Astrocyte of the cerebellum (primary cell): Measurements from ENCODE around the gene DHX15.

Experiments
- DNase-seq: peaks from one replicate; pipeline ENCODE4 v3.0.0-alpha.2; 2011; ENCODE audit warnings: low read depth
- H3K4me3 ChIP-seq: 2 replicates; pipeline ENCODE4 v1.5.1; 2011; ENCODE audit warnings: mild to moderate bottlenecking, low read depth, low read length, moderate library complexity
- in situ Hi-C: cut with HindIII; loops from 2 replicates; pipeline ENCODE4 v1.10.0; 2017; ENCODE audit warnings: low sequenced_read_pairs
- TF ChIP-seq, protein P1 (sequence below): IDR thresholded peaks from 2 replicates; pipeline ENCODE4 v1.5.1; 2012; ENCODE audit warnings: low read length, low read depth, moderate library complexity, mild to moderate bottlenecking; ENCODE audit errors: missing control alignments

DHX15 gene

GRCh38 chr4:24495388-24495787, 89.0 kb downstream of the DHX15 start:
- in situ Hi-C loops, result loop anchor here (10.0 kb wide), 1 partner anchor 519 kb away; no protein-coding TSS in a partner anchor
- DNase-seq, result no peak
- TF ChIP-seq, protein P1, sequence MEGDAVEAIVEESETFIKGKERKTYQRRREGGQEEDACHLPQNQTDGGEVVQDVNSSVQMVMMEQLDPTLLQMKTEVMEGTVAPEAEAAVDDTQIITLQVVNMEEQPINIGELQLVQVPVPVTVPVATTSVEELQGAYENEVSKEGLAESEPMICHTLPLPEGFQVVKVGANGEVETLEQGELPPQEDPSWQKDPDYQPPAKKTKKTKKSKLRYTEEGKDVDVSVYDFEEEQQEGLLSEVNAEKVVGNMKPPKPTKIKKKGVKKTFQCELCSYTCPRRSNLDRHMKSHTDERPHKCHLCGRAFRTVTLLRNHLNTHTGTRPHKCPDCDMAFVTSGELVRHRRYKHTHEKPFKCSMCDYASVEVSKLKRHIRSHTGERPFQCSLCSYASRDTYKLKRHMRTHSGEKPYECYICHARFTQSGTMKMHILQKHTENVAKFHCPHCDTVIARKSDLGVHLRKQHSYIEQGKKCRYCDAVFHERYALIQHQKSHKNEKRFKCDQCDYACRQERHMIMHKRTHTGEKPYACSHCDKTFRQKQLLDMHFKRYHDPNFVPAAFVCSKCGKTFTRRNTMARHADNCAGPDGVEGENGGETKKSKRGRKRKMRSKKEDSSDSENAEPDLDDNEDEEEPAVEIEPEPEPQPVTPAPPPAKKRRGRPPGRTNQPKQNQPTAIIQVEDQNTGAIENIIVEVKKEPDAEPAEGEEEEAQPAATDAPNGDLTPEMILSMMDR, result no peak
- H3K4me3 ChIP-seq, result no peak overlapping the region

DNA sequence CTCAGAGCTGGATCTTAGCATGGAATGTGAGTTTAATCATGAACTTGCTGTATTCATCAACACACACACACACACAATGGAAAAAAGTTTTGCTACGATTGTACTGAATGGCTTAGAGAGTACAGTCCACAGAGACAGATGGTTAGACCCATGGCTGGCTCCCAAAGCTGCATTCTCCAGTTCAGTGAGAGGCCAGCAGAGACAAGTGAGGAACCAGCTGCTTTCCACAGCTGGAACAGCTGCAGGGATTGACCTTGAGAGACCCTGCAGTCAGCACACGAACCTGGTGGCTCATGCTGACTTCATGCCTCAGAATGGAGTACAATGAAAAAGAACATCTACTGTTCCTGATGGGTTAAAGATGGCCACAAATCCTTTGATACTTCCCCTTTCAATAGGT, 94.5 kb downstream of the DHX15 start:
- DNase-seq, result no peak
- H3K4me3 ChIP-seq, result no peak overlapping the region
- TF ChIP-seq, protein P1, result no peak
- in situ Hi-C loops, result loop anchor here (10.0 kb wide), 1 partner anchor 525 kb away; no protein-coding TSS in a partner anchor

DNA sequence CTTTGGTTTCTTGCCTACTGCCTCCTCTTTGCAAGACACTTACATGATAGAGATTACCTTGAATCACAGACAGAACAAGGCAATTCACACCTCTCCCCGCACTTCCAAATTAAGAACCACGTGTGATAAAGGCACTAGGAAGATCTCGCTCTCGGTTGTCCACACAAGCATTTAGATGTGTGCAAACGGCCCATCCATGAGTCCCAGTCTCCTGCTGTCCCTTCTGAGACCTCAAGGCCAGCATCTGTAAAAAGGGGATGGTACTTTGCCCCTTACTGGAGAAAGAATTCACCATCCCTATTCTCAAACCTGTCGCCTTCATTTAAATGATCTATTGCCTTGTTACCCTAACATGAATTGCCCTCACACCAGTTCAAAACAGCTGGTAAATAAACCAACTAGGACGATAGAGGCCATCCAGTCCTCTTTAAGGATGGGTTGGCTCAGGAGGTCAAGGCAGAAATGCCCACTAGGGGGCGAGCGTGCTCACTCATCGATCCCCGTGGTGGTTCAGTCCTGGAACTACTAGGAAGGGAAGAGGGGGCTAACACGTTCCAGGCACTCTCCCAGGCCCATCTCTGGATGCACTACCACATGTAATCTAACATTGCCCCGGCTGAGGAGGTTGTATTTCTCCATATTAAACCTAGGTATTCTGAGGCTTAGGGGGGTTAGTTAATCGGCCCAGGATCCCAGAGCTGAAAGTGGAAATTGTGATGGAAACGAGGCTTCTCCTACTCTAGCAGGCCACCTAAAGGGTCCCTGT, 95.8 kb downstream of the DHX15 start:
- DNase-seq, result no peak
- TF ChIP-seq, protein P1, result peak; percentile 86
- H3K4me3 ChIP-seq, result no peak overlapping the region
- in situ Hi-C loops, result no loop called here

DNA sequence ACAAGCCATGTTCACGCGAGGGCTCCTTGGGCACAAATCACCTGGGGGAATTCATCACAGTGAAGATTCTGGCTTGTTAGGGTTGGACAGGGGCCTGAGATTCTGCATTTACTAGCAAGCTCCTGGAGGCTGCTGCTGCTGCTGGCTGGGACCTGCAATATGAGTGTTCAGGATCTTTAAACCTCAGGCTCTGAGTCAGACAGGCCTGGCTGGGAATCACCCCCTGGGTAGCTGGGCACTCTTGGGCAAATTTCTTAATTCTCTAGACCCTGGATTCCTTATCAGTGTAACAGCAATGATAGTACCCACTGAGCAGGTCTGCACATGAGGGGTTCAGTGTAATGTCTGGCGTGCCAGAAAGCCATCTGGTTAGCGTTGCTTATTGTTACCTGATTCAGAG, 101.5 kb downstream of the DHX15 start:
- in situ Hi-C loops, result no loop called here
- TF ChIP-seq, protein P1, result no peak
- H3K4me3 ChIP-seq, result no peak overlapping the region
- DNase-seq, result no peak

- H3K4me3 ChIP-seq, result no peak overlapping the region
- DNase-seq, result peak; percentile 72
- in situ Hi-C loops, result no loop called here
- TF ChIP-seq, protein P1, result no peak
Measured at GRCh38 chr4:24477919-24478318, 106.4 kb downstream of the DHX15 start.
